Liver (tissue), 9 donors: ENCODE results near the gene RYR3. TPM values are rescaled to one million over a fixed set of nuclear protein-coding genes. Genes with fewer than 3 reads are reported as not detected.

Experiments
- DNase-seq: peaks from one replicate; pipeline ENCODE4 v3.0.0-alpha.2; 2017; ENCODE audit warnings: low spot score
- H3K27ac ChIP-seq, 2 donors: one replicate each; pipeline ENCODE4 v1.7.0; 2013; ENCODE audit warnings: inconsistent platforms in 2 of 2, low read length in 2 of 2, control low read depth in 1 of 2, low read depth in 1 of 2, mild to moderate bottlenecking in 1 of 2
- H3K27me3 ChIP-seq, 4 donors: one replicate each; pipeline versions ENCODE4 v1.6.1 to v1.7.0; 2013; ENCODE audit warnings: low read length in 3 of 4, inconsistent platforms in 1 of 4, mild to moderate bottlenecking in 1 of 4, moderate library complexity in 1 of 4; ENCODE audit not compliant: control insufficient read depth in 4 of 4, insufficient read depth in 4 of 4
- H3K36me3 ChIP-seq, 4 donors: one replicate each; pipeline versions ENCODE4 v1.6.1 to v1.7.0; 2013; ENCODE audit warnings: low read length in 3 of 4, mild to moderate bottlenecking in 3 of 4, low read depth in 1 of 4, moderate library complexity in 1 of 4; ENCODE audit not compliant: control insufficient read depth in 4 of 4, insufficient read depth in 3 of 4
- H3K4me1 ChIP-seq, 4 donors: one replicate each; pipeline versions ENCODE4 v1.6.1 to v1.7.0; 2013; ENCODE audit warnings: low read length in 3 of 4, mild to moderate bottlenecking in 3 of 4, moderate library complexity in 1 of 4; ENCODE audit not compliant: control insufficient read depth in 4 of 4, insufficient read depth in 4 of 4
- H3K4me3 ChIP-seq, 3 donors: one replicate each; pipeline versions ENCODE4 v1.6.1 to v1.7.0; 2013; ENCODE audit warnings: low read length in 3 of 3, control low read depth in 1 of 3, low read depth in 1 of 3, mild to moderate bottlenecking in 1 of 3
- H3K9ac ChIP-seq, 2 donors: one replicate each; pipeline ENCODE4 v1.7.0; 2013; ENCODE audit warnings: low read length in 2 of 2, mild to moderate bottlenecking in 2 of 2, moderate library complexity in 2 of 2, control low read depth in 1 of 2, low read depth in 1 of 2
- H3K9me3 ChIP-seq, 4 donors: one replicate each; pipeline versions ENCODE4 v1.6.1 to v1.7.0; 2013; ENCODE audit warnings: low read length in 3 of 4; ENCODE audit not compliant: control insufficient read depth in 4 of 4
- ATF3 ChIP-seq: IDR thresholded peaks from 2 replicates; pipeline ENCODE4 v1.6.1; 2016; ENCODE audit warnings: antibody characterized with exemption
- EGR1 ChIP-seq, 2 donors: IDR thresholded peaks; 2 replicates each; pipeline ENCODE4 v1.6.1; 2016 to 2018; ENCODE audit warnings: antibody characterized with exemption in 2 of 2, low read depth in 2 of 2
- FOXA1 ChIP-seq: IDR thresholded peaks from 2 replicates; pipeline ENCODE4 v1.6.1; 2016; ENCODE audit warnings: antibody characterized with exemption
- FOXA2 ChIP-seq: IDR thresholded peaks from 2 replicates; pipeline ENCODE4 v1.6.1; 2016; ENCODE audit warnings: antibody characterized with exemption
- GABPA ChIP-seq, 2 donors: IDR thresholded peaks in 1 of 2; conservative IDR thresholded peaks in 1 of 2; 2 replicates each; pipeline ENCODE4 v1.6.1; 2016; ENCODE audit warnings: antibody characterized with exemption in 2 of 2, mild to moderate bottlenecking in 1 of 2, moderate library complexity in 1 of 2
- HNF4A ChIP-seq, 2 donors: conservative IDR thresholded peaks; 2 replicates each; pipeline ENCODE4 v1.6.1; 2016; ENCODE audit warnings: antibody characterized with exemption in 2 of 2, mild to moderate bottlenecking in 2 of 2
- HNF4G ChIP-seq: IDR thresholded peaks from 2 replicates; pipeline ENCODE4 v1.6.1; 2016; ENCODE audit warnings: antibody characterized with exemption
- JUND ChIP-seq, 2 donors: IDR thresholded peaks; 2 replicates each; pipeline ENCODE4 v1.6.1; 2016; ENCODE audit warnings: antibody characterized with exemption in 2 of 2
- NR2F2 ChIP-seq: IDR thresholded peaks from 2 replicates; pipeline ENCODE4 v1.6.1; 2016; ENCODE audit warnings: antibody characterized with exemption
- RAD21 ChIP-seq, 2 donors: IDR thresholded peaks; 2 replicates each; pipeline ENCODE4 v1.6.1; 2016; ENCODE audit warnings: antibody characterized with exemption in 2 of 2, mild to moderate bottlenecking in 2 of 2
- RXRA ChIP-seq, 2 donors: IDR thresholded peaks; 2 replicates each; pipeline ENCODE4 v1.6.1; 2017 to 2018; ENCODE audit warnings: antibody characterized with exemption in 2 of 2, mild to moderate bottlenecking in 1 of 2
- SP1 ChIP-seq: IDR thresholded peaks from 2 replicates; pipeline ENCODE4 v1.6.1; 2018; ENCODE audit warnings: antibody characterized with exemption, mild to moderate bottlenecking
- TAF1 ChIP-seq: conservative IDR thresholded peaks from 2 replicates; pipeline ENCODE4 v1.6.1; 2016; ENCODE audit warnings: antibody characterized with exemption, mild to moderate bottlenecking
- YY1 ChIP-seq: IDR thresholded peaks from 2 replicates; pipeline ENCODE4 v1.6.1; 2016; ENCODE audit warnings: antibody characterized with exemption, mild to moderate bottlenecking
- WGBS: extraction: QIAGEN DNeasy Blood & Tissue Kit; methylation state at CpG from one replicate; pipeline ENCODE4 v1.1.7; 2013; 5-methylcytosine and 5-hydroxymethylcytosine counted together
- polyA plus RNA-seq, 2 donors: library from polyadenylated mRNA; stranded (reverse) in 1 of 2; unstranded in 1 of 2; fragments of 200-250 nt in 1 of 2; fragments of >200 nt in 1 of 2; fragmentation: Nextera tagmentation in 1 of 2; extraction: Ambion mirVana in 1 of 2; gene quantifications; one replicate each; pipeline versions ENCODE4 v1.2.1 to v1.2.3, GENCODE V29; 2013 to 2015
- total RNA-seq, 2 donors: library from RNA; depleted of rRNA; stranded (reverse); fragments of >200 nt; gene quantifications; one replicate each; pipeline ENCODE4 v1.2.3, GENCODE V29; 2014
- TF ChIP-seq, protein P1 (sequence below): IDR thresholded peaks from 2 replicates; pipeline ENCODE4 v1.6.1; 2016; ENCODE audit warnings: antibody characterized with exemption, mild to moderate bottlenecking
- TF ChIP-seq, protein P2 (sequence below): fragments of 150-350 bp; IDR thresholded peaks from 2 replicates; pipeline ENCODE4 v1.5.1; 2017; ENCODE audit warnings: improper control_type of control experiment, low read depth, low read length; ENCODE audit not compliant: missing input control
- TF ChIP-seq, protein P3 (sequence below): IDR thresholded peaks from 2 replicates; pipeline ENCODE4 v1.6.1; 2016; ENCODE audit warnings: antibody characterized with exemption
- donor health status: healthy.
- donor health status: healthy.
- donor health status: healthy.
- donor health status: healthy.
- donor health status: healthy.

Gene RYR3
- total and polyA plus RNA-seq, 4 donors = 0.01 to 1.1 (median 0.22) TPM

DNA sequence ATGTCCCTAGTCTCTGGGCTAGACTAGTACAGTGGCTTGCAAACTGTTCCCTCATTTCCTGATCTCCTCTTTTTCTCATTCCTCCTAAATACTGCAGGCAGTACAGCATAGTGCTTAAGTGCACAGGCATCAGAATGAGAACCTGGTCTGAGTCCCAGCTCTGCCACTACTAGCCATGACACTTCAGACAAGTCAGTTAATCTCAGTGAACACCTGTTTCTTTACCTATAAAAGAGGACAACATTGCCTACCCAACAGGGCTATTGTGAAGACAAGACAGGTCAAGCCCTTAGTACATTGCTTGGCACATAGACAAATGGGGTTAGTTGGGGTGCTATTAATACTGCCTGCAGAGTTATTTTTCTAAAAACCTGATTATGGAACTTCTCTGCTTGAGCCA, 113.3 kb downstream of the RYR3 start:
- no peak for DNase-seq
- no peak overlapping the region for H3K27ac ChIP-seq
- TF ChIP-seq EGR1 (IDR thresholded peaks at IDR 0.05; ENCODE audit: low read depth in 2 of 2) = no peak
- no peak for TF ChIP-seq NR2F2
- TF ChIP-seq SP1 = no peak
- TF ChIP-seq, protein P1, sequence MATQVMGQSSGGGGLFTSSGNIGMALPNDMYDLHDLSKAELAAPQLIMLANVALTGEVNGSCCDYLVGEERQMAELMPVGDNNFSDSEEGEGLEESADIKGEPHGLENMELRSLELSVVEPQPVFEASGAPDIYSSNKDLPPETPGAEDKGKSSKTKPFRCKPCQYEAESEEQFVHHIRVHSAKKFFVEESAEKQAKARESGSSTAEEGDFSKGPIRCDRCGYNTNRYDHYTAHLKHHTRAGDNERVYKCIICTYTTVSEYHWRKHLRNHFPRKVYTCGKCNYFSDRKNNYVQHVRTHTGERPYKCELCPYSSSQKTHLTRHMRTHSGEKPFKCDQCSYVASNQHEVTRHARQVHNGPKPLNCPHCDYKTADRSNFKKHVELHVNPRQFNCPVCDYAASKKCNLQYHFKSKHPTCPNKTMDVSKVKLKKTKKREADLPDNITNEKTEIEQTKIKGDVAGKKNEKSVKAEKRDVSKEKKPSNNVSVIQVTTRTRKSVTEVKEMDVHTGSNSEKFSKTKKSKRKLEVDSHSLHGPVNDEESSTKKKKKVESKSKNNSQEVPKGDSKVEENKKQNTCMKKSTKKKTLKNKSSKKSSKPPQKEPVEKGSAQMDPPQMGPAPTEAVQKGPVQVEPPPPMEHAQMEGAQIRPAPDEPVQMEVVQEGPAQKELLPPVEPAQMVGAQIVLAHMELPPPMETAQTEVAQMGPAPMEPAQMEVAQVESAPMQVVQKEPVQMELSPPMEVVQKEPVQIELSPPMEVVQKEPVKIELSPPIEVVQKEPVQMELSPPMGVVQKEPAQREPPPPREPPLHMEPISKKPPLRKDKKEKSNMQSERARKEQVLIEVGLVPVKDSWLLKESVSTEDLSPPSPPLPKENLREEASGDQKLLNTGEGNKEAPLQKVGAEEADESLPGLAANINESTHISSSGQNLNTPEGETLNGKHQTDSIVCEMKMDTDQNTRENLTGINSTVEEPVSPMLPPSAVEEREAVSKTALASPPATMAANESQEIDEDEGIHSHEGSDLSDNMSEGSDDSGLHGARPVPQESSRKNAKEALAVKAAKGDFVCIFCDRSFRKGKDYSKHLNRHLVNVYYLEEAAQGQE = no peak
- TF ChIP-seq HNF4A (conservative IDR thresholded peaks at IDR 0.05) = no peak
- TF ChIP-seq, protein P2, sequence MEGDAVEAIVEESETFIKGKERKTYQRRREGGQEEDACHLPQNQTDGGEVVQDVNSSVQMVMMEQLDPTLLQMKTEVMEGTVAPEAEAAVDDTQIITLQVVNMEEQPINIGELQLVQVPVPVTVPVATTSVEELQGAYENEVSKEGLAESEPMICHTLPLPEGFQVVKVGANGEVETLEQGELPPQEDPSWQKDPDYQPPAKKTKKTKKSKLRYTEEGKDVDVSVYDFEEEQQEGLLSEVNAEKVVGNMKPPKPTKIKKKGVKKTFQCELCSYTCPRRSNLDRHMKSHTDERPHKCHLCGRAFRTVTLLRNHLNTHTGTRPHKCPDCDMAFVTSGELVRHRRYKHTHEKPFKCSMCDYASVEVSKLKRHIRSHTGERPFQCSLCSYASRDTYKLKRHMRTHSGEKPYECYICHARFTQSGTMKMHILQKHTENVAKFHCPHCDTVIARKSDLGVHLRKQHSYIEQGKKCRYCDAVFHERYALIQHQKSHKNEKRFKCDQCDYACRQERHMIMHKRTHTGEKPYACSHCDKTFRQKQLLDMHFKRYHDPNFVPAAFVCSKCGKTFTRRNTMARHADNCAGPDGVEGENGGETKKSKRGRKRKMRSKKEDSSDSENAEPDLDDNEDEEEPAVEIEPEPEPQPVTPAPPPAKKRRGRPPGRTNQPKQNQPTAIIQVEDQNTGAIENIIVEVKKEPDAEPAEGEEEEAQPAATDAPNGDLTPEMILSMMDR = no peak
- TF ChIP-seq GABPA (IDR thresholded peaks at IDR 0.05 in 1 of 2, conservative IDR thresholded peaks at IDR 0.05 in 1 of 2) = no peak
- TF ChIP-seq, protein P3, sequence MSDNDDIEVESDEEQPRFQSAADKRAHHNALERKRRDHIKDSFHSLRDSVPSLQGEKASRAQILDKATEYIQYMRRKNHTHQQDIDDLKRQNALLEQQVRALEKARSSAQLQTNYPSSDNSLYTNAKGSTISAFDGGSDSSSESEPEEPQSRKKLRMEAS = no peak
- TF ChIP-seq TAF1 = no peak
- TF ChIP-seq FOXA1 = no peak
- no peak for TF ChIP-seq JUND (IDR thresholded peaks at IDR 0.05)
- no peak for TF ChIP-seq HNF4G
- no peak for TF ChIP-seq RXRA (IDR thresholded peaks at IDR 0.05)
- no peak overlapping the region for H3K9ac ChIP-seq
- no peak overlapping the region for H3K4me3 ChIP-seq
- peaks cover 0 to 4% (median 0%) of the 10 kb centered on the region in 4 donors for H3K27me3 ChIP-seq
- no peaks in the 10 kb centered on the region for H3K36me3 ChIP-seq
- peaks cover 0 to 3% (median 0%) of the 10 kb centered on the region in 4 donors for H3K9me3 ChIP-seq
- no peaks in the 10 kb centered on the region for H3K4me1 ChIP-seq

DNA sequence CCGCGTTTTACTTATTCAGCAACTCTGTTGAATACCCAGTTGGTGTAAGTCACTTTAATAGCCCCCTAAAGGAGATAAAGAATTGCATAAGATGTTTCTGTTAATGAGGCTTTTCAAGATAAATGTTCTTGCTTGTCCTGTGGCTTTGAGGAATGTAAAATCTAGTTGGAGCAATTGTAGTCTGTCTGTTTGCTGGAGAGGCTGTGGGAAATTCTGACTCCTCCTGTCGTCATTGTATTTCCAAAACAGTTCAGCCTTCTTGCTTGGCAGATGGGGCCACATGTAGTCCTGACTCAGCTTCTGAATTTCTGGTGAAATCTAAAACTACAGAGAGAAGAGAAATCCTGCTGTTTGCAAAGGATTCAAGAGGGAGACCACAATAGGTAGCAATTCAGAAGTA, 114.4 kb downstream of the RYR3 start:
- peaks cover 0 to 3% (median 0%) of the 10 kb centered on the region in 4 donors for H3K9me3 ChIP-seq
- H3K4me1 ChIP-seq = no peaks in the 10 kb centered on the region
- no peaks in the 10 kb centered on the region for H3K36me3 ChIP-seq
- DNase-seq = no peak
- TF ChIP-seq, protein P3 = no peak
- TF ChIP-seq TAF1 = no peak
- TF ChIP-seq JUND (IDR thresholded peaks at IDR 0.05) = no peak
- TF ChIP-seq NR2F2 = no peak
- no peak for TF ChIP-seq GABPA (IDR thresholded peaks at IDR 0.05 in 1 of 2, conservative IDR thresholded peaks at IDR 0.05 in 1 of 2)
- no peak for TF ChIP-seq HNF4A (conservative IDR thresholded peaks at IDR 0.05)
- TF ChIP-seq RAD21 (IDR thresholded peaks at IDR 0.05) = no peak
- no peak for TF ChIP-seq FOXA1
- TF ChIP-seq, protein P2 = no peak
- no peak for TF ChIP-seq FOXA2
- TF ChIP-seq ATF3 = no peak
- TF ChIP-seq, protein P1 = no peak
- no peak for TF ChIP-seq EGR1 (IDR thresholded peaks at IDR 0.05; ENCODE audit: low read depth in 2 of 2)
- TF ChIP-seq SP1 = no peak
- no peak for TF ChIP-seq YY1
- TF ChIP-seq HNF4G = no peak
- no peak overlapping the region for H3K27ac ChIP-seq
- peaks cover 0 to 4% (median 0%) of the 10 kb centered on the region in 4 donors for H3K27me3 ChIP-seq
- no peak overlapping the region for H3K9ac ChIP-seq
- 65% methylated on average over 3 of the region's 3 CpGs for WGBS
- no peak overlapping the region for H3K4me3 ChIP-seq
